SK-N-SH treated with all-trans-retinoic acid at 6 μM for 48 hours (cell line): Measurements from ENCODE around the gene TRIM66.

Experiments used
- ARNTL ChIP-seq: fragments of 450-650 bp; formaldehyde crosslinking; IDR thresholded peaks from 2 replicates; pipeline ENCODE4 v1.5.0; 2020; ENCODE audit warnings: low read depth, mild to moderate bottlenecking, moderate library complexity, borderline replicate concordance
- ESRRG ChIP-seq: fragments of 250-450 bp; sonication (Bioruptor Pico); IDR thresholded peaks from 2 replicates; pipeline ENCODE4 v1.6.1; 2021; ENCODE audit warnings: mild to moderate bottlenecking
- GLIS3 ChIP-seq: fragments of 250-450 bp; sonication (Bioruptor Pico); IDR thresholded peaks from 2 replicates; pipeline ENCODE4 v1.5.0; 2020; ENCODE audit warnings: mild to moderate bottlenecking, moderate library complexity
- TOX ChIP-seq: fragments of 250-450 bp; sonication (Bioruptor Pico); IDR thresholded peaks from 2 replicates; pipeline ENCODE4 v1.8.0; 2021; ENCODE audit warnings: mild to moderate bottlenecking, moderate library complexity, borderline replicate concordance
- ZNF70 ChIP-seq: fragments of 450-650 bp; formaldehyde crosslinking; IDR thresholded peaks from 2 replicates; pipeline ENCODE4 v1.5.0; 2020; ENCODE audit warnings: mild to moderate bottlenecking, moderate library complexity
- TF ChIP-seq, protein P1 (sequence below): fragments of 250-450 bp; sonication (Bioruptor Pico); IDR thresholded peaks from 2 replicates; pipeline ENCODE4 v1.8.0; 2020; ENCODE audit warnings: mild to moderate bottlenecking, moderate library complexity, borderline replicate concordance
- TF ChIP-seq, protein P2 (sequence below): fragments of 250-450 bp; sonication (Bioruptor Pico); IDR thresholded peaks from 2 replicates; pipeline ENCODE4 v1.8.0; 2021; ENCODE audit warnings: low read depth, mild to moderate bottlenecking, moderate library complexity, borderline replicate concordance
- TF ChIP-seq, protein P3 (sequence below): fragments of 250-450 bp; sonication (Bioruptor Pico); IDR thresholded peaks from 2 replicates; pipeline ENCODE4 v1.5.1; 2020; ENCODE audit warnings: low read depth, mild to moderate bottlenecking, moderate library complexity

DNA sequence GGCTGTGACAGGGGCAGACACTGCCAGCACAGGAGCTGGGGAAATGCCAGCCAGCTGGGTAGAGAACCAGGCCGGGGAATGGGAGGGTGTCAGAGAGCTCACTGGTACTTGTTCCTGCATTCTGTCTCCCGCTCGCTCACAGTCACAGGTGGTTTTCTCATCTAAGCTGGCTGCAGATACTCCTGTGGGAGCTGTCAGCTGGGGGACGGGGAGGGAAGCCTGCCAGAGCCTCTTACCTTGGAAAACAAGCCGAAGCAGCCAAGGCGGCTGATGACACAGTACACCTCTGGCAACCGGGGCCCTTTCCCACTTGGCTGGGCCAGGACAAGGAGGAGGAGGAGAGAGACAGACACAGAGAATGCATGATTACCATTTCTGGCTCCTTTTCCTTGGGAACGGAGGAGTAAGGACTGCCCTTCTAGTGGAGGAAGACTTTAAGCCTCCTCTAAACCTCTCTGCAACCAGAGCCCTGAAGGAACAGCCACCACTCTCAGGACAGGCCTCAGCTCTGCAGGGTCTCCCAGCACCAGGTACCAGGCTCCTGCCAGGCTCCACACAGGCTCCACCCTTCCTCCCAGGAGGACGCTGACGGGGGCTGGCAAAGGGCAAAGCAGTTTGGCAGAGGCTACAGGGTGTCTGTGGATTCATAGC, 25.2 kb upstream of the TRIM66 start:
- TF ChIP-seq, protein P1, sequence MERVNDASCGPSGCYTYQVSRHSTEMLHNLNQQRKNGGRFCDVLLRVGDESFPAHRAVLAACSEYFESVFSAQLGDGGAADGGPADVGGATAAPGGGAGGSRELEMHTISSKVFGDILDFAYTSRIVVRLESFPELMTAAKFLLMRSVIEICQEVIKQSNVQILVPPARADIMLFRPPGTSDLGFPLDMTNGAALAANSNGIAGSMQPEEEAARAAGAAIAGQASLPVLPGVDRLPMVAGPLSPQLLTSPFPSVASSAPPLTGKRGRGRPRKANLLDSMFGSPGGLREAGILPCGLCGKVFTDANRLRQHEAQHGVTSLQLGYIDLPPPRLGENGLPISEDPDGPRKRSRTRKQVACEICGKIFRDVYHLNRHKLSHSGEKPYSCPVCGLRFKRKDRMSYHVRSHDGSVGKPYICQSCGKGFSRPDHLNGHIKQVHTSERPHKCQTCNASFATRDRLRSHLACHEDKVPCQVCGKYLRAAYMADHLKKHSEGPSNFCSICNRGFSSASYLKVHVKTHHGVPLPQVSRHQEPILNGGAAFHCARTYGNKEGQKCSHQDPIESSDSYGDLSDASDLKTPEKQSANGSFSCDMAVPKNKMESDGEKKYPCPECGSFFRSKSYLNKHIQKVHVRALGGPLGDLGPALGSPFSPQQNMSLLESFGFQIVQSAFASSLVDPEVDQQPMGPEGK (CRISPR knock-in tag) = no peak
- TF ChIP-seq ZNF70 (CRISPR knock-in tag) (no peak), ESRRG (CRISPR knock-in tag) (no peak), TOX (no peak), GLIS3 (CRISPR knock-in tag) (no peak), ARNTL (CRISPR knock-in tag) (no peak)
- TF ChIP-seq, protein P2, sequence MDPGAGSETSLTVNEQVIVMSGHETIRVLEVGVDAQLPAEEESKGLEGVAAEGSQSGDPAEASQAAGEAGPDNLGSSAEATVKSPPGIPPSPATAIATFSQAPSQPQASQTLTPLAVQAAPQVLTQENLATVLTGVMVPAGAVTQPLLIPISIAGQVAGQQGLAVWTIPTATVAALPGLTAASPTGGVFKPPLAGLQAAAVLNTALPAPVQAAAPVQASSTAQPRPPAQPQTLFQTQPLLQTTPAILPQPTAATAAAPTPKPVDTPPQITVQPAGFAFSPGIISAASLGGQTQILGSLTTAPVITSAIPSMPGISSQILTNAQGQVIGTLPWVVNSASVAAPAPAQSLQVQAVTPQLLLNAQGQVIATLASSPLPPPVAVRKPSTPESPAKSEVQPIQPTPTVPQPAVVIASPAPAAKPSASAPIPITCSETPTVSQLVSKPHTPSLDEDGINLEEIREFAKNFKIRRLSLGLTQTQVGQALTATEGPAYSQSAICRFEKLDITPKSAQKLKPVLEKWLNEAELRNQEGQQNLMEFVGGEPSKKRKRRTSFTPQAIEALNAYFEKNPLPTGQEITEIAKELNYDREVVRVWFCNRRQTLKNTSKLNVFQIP (CRISPR knock-in tag) = no peak
- TF ChIP-seq, protein P3, sequence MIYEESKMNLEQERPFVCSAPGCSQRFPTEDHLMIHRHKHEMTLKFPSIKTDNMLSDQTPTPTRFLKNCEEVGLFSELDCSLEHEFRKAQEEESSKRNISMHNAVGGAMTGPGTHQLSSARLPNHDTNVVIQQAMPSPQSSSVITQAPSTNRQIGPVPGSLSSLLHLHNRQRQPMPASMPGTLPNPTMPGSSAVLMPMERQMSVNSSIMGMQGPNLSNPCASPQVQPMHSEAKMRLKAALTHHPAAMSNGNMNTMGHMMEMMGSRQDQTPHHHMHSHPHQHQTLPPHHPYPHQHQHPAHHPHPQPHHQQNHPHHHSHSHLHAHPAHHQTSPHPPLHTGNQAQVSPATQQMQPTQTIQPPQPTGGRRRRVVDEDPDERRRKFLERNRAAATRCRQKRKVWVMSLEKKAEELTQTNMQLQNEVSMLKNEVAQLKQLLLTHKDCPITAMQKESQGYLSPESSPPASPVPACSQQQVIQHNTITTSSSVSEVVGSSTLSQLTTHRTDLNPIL (CRISPR knock-in tag) = no peak
